A204.1 (cell line): Measurements from ENCODE around the gene KCNQ2.
"Not testable (repeated sequence)": the region's sequence is repeated elsewhere in the genome, so short reads cannot be mapped to it uniquely, and the experiment has no call there.

Experiments used
- FAIRE-seq: peaks from 2 replicates; lab custom pipeline; 2012; peaks lifted over from hg19 to GRCh38; lab: Jason Lieb, UNC

KCNQ2 gene

DNA sequence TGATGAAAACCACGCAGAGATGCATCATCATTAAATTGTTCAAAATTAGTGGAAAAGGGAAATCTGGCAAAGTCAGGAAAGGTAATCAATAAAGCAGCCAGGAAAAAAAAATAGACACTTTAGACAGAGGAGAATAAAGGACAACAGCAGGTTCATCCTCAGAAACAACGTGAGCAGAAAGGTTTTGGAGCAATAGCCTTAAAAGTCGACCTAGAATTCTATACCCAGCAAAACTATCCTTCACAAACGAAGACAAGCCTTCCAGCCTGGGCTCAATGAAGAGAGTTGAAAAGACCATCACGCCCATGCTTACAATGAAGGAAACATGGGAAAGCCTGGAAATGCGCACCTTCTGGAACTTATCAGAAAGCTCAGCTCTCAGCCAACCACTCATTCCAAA lies 86.6 kb downstream of the KCNQ2 start:
- FAIRE-seq, result no peak

DNA sequence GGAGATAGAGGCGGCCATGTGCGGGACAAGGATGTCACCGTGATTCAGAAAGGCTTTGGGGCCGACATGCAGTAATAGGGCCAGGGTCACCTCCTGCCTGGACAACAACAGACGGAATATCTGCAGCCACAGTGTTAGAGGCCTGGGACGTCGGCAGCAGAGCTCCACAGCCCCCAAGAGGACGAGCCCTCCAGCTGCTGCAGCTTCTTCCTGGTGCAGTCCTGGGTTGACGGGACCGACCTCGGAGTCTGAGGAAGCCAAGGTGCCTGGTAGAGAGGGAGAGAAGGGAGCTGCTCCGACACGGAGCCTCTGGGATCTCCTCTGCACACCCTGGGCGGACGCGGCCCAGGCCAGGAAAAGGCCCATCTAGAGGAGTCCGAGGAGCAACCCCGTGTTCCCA lies 88.1 kb downstream of the KCNQ2 start:
- no peak for FAIRE-seq

DNA sequence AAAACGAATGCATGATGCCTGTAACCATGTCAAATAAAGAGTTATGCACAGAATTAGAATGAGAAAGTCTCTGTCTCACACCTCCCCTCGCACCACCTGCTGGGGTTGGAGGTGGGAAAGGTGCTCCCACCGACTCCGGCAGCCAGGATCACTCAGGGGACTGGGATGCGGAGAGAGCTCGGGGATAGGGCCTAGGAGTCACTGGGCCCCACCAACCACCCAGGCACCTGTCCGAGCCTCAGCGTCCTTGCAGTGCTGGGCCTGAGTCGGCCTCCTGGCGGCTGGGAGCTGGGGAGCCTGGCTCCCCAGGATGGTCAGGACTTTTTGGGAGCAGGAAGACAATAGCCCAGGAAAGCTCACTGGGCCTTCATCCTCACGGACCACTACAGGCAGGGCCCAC lies 88.9 kb downstream of the KCNQ2 start:
- no peak for FAIRE-seq

- no peak for FAIRE-seq
Measured at GRCh38 chr20:63382551-63383300, 89.7 kb downstream of the KCNQ2 start.

DNA sequence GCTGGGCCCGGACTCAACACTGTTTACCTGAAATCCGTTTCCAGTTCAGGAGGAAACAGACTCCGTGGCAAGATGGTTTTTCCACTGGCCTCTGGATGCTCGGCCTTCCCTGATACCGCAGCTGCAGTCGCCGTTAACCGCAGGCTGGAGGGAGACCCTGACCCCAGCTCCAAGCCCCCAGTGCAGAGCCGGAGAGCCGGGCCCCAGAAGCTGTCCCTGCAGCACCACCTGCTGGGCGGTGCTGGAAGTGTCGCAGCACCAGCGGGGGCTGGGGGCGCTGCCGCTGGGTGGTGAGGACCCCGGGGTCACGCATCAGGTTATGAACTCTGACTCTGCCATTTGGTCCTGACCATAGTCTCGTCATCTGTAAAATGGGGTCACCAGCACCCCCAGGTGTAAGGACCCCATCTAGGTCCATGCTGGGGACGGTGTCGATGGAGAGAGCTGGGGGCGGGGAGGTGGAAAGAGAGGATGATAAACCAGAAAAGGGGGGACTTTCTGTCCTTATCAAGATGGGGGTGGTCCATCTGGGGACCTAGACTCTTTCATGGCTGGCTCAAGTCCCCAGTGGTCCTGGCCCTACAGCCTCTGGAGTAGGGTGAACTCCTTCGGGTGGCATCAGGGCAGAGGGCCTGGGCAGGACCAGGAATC lies 90.5 kb downstream of the KCNQ2 start:
- no peak for FAIRE-seq

DNA sequence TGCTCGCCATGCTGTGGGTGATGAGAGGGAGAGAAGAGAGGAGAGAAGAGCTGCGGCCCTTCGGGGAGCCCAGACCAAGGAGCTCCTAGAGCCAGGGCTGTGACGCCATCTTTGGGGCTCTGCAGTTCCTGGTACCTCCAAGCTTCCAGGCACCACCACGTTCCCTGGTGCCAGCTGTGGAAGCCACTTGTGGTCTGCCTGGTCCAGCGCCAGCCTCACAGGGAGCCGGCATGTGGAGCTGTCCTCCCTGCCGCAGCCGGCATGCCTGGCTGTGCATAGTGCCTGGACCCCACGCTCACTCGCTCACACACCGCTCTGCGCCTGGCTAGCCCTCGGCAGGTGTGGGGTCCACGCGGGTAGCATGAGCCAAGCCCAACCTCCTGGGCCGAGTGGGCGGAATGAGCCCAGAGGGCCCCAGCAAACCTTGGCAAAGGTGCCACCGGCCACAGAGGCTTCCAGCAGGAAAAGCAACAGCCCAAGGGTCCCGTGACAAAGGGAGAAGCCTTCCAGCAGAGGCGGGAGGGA lies 92.0 kb downstream of the KCNQ2 start:
- FAIRE-seq, result no peak

- not testable (repeated sequence) for FAIRE-seq
Measured at GRCh38 chr20:63379872-63380271, 92.6 kb downstream of the KCNQ2 start.

GRCh38 chr20:63379296-63379695 lies 93.2 kb downstream of the KCNQ2 start:
- FAIRE-seq, result no peak

GRCh38 chr20:63378626-63379025 lies 93.8 kb downstream of the KCNQ2 start:
- no peak for FAIRE-seq

- no peak for FAIRE-seq
Measured at GRCh38 chr20:63377951-63378381, 94.5 kb downstream of the KCNQ2 start.

GRCh38 chr20:63377256-63377941 lies 95.1 kb downstream of the KCNQ2 start:
- FAIRE-seq, result no peak

DNA sequence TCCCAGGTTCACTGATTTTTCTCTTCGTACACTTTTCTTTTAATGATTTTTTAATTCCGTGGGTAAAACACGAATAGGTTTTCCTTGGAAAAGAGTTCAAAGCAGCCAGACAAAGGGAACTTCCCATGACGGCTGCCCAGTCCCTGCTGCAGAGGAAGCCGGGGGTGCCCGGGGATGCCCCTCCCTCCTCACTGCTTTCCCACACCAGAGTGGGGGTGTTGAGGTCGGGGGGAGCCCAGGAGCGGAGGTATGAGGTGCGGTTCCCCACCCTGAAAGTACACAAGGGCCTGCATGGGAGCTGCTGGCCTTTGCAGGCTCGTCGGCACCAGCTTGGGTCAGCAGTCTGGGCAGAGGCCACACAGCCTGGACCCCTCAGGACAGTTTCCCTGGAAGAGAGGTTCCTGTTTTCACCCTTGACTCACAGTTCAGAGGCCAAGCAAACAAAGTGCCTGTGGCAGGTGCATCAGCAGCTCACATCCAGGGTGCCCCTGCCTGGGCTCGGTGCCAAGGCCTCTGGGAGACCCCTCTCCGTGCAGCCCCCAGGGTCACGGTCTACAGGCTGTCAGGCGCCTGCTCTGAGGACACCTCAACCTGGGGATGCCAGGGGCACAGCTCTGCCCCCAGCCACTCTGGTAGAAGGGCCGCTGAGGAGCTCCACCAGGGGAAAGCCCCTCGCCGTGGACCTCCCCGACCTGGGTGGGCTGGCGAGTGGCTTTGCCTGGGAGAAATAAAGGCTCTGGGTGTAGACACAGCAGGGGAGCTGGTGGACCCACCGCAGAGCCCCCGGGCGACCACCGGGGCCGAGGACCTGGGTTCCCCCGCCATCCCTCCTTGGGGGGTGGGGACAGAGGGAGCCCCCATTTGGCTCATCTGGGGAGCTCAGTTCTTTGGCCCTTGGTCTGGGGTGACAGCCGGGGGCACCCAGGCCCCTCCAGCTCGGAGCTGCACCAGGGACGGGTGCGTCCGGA lies 95.9 kb downstream of the KCNQ2 start:
- FAIRE-seq, result no peak

- no peak for FAIRE-seq
Measured at GRCh38 chr20:63375438-63375837, 97.0 kb downstream of the KCNQ2 start.

DNA sequence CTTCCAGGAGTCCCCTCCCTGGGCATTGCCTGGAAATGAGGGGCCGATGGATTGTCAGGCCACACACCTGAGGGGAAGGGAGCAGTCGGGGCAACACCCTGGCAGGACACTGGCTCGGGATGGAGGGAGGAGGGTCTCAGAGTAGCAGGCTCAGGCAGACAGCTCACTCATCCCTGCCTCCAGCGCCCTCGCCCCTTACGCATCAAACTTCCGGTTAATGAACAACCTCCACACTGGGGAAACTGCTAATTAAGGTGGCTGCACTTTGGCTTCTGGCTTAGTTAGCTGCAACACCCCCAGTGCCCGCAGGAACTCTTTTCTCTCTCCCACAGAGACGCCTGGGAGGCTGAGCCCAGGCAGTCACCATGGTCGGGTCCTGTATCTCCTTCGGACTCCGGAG lies 98.0 kb downstream of the KCNQ2 start:
- no peak for FAIRE-seq

GRCh38 chr20:63373996-63374395 lies 98.5 kb downstream of the KCNQ2 start:
- no peak for FAIRE-seq

- FAIRE-seq, result no peak
Measured at GRCh38 chr20:63372971-63373885, 99.2 kb downstream of the KCNQ2 start.

GRCh38 chr20:63371291-63371865 lies 101.1 kb downstream of the KCNQ2 start:
- no peak for FAIRE-seq

DNA sequence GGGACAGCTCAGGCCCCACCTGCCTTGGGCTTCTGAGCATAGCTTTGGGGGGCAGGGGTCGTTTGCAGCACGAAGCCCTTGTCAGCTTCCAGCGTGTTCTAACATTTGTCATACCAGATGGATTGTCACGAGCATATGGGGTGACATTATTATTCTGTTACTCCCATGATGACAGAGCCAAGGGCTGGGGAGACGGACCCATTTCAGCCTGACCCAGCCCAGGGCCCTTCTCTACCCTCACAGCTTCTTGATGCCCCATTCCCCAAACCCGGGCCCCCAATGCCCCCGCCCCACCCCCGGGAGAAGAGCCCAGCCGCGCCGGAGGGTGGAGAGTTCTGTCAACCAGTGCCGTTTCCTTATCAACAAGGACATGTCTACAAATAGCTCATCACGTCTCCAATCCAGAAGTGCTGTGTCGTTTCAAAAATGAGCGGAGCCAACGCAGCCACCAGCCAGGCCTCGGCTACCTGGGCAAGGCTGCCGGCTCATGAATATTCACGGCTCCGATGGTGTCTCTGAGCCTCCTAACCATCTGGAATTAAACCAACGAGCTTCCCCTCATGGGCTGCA lies 101.8 kb downstream of the KCNQ2 start:
- no peak for FAIRE-seq

DNA sequence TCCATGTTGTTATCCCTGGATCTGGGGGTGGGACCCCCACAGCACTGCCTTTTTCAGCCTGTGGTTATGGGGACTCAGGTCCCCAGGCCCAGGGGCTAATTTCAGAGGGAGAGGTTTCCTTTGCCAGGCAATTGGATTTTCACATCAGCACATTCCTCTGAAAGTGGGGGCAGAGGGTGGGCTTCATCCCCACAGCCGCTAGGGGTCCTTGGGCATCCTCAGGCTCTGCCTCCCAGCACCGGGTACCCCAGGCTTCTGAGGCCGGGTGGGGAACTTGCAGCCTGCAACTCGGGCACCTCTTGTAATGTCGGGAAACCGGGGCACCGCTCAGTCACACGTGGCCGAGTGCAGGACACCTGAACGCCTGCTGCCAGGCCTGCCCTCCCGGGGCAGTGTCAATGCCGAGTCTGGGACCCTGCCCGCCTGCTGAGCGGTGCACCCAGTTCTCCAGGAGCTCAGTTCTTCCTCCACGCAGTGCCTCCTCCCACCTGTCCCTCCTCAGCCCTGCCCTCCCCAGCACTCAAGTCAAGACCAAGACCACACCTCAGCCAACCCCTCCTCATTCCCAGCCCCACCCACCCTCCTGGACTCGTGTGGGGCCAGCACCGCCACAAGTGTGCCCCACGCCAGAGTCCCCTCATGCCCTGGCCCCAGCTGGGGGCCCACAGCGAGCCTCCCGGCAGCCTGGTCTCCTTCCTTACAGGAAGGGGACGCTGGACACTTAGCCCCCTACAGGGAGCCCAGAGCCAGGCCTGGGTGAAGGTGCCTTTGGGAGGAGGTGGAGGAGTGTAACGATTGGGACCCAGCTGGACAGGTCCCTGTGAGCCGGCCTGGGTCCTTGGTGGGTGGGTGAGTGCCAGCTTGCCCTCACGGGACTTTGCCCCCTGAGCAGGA lies 102.5 kb downstream of the KCNQ2 start:
- no peak for FAIRE-seq
